RWPE2 (cell line): ENCODE data around the gene CCNF.

Experiments
- ATAC-seq: fragments of 200-7000 bp; cut with Tn5 transposase; 3 replicates; pipeline ENCODE4 v1.9.1; 2021; ENCODE audit warnings: low read depth
- DNase-seq: peaks from one replicate; pipeline ENCODE4 v3.0.0-alpha.2; 2020; ENCODE audit warnings: low spot score
- H3K27ac ChIP-seq: fragments of 450-650 bp; 2 replicates; pipeline ENCODE4 v1.5.1; 2017; ENCODE audit warnings: mild to moderate bottlenecking; ENCODE audit not compliant: poor library complexity, severe bottlenecking
- H3K27me3 ChIP-seq: fragments of 250-450 bp; sonication (Bioruptor Pico); 2 replicates; pipeline ENCODE4 v1.5.1; 2021; ENCODE audit warnings: mild to moderate bottlenecking, moderate library complexity; ENCODE audit not compliant: insufficient read depth, poor library complexity, severe bottlenecking
- H3K36me3 ChIP-seq: fragments of 250-450 bp; sonication (Bioruptor Pico); 2 replicates; pipeline ENCODE4 v1.5.1; 2020; ENCODE audit warnings: low read depth, mild to moderate bottlenecking, moderate library complexity
- H3K4me1 ChIP-seq: fragments of 250-450 bp; sonication (Bioruptor Pico); 2 replicates; pipeline ENCODE4 v1.5.1; 2021; ENCODE audit warnings: mild to moderate bottlenecking, moderate library complexity; ENCODE audit not compliant: insufficient read depth, poor library complexity, severe bottlenecking
- H3K4me3 ChIP-seq: fragments of 250-450 bp; sonication (Bioruptor Pico); 2 replicates; pipeline ENCODE4 v1.5.1; 2021; ENCODE audit warnings: mild to moderate bottlenecking, moderate library complexity; ENCODE audit not compliant: severe bottlenecking
- H3K9me3 ChIP-seq: fragments of 250-450 bp; sonication (Bioruptor Pico); 2 replicates; pipeline ENCODE4 v1.5.1; 2021; ENCODE audit warnings: mild to moderate bottlenecking, moderate library complexity; ENCODE audit not compliant: severe bottlenecking
- TF ChIP-seq, protein P1 (sequence below): fragments of 450-650 bp; IDR thresholded peaks from one replicate; pipeline ENCODE4 v1.5.1; 2017; ENCODE audit warnings: mild to moderate bottlenecking, moderate library complexity; ENCODE audit not compliant: poor library complexity, severe bottlenecking

Gene CCNF

DNA sequence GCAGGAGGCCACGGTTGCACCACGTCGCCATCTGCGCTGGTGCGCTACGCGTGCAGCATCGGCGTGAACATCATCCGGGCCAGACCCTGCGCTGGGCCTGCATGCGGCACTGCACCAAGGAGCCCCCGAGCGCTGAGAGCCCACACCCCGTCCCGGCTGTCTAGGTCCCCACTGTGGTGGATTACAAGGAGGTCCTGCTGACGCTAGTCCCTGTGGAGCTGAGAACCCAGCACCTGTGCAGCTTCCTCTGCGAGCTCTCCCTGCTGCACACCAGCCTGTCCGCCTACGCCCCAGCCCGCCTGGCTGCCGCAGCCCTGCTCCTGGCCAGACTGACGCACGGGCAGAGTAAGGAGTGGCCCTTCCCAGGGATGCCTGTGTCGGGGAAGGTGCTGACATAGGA lies 19.9 kb downstream of the CCNF start:
- H3K27ac ChIP-seq: no peak overlapping the region
- H3K9me3 ChIP-seq: no peaks in the 10 kb centered on the region
- DNase-seq: no peak
- no peak for ATAC-seq
- TF ChIP-seq, protein P1, sequence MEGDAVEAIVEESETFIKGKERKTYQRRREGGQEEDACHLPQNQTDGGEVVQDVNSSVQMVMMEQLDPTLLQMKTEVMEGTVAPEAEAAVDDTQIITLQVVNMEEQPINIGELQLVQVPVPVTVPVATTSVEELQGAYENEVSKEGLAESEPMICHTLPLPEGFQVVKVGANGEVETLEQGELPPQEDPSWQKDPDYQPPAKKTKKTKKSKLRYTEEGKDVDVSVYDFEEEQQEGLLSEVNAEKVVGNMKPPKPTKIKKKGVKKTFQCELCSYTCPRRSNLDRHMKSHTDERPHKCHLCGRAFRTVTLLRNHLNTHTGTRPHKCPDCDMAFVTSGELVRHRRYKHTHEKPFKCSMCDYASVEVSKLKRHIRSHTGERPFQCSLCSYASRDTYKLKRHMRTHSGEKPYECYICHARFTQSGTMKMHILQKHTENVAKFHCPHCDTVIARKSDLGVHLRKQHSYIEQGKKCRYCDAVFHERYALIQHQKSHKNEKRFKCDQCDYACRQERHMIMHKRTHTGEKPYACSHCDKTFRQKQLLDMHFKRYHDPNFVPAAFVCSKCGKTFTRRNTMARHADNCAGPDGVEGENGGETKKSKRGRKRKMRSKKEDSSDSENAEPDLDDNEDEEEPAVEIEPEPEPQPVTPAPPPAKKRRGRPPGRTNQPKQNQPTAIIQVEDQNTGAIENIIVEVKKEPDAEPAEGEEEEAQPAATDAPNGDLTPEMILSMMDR: no peak
- no peaks in the 10 kb centered on the region for H3K27me3 ChIP-seq
- H3K36me3 ChIP-seq: peaks cover 87% of the 10 kb centered on the region
- H3K4me3 ChIP-seq: no peak overlapping the region
- H3K4me1 ChIP-seq: no peaks in the 10 kb centered on the region

DNA sequence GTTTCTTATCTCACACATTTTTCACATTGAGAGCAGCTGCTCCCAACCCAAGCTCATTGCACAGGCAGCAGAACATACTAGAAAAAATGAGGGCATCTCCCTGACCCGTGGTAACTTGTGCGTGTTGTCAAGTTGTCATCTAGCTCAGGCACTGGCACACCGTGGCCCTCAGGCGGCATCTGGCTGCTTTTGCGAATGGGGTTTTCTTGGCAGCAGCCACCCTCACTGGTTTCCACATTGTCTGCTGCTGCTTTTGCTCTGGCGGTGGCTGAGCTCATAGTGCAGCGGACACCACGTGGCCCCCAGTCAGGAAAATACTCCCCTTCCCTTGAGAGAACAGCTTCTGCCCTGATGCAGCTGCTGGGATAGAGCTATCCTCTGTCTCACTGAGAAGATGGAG lies 21.3 kb downstream of the CCNF start:
- TF ChIP-seq, protein P1: no peak
- no peak overlapping the region for H3K27ac ChIP-seq
- ATAC-seq (no peak), DNase-seq (no peak)
- no peaks in the 10 kb centered on the region for H3K4me1 ChIP-seq
- H3K36me3 ChIP-seq: peaks cover 87% of the 10 kb centered on the region
- no peaks in the 10 kb centered on the region for H3K27me3 ChIP-seq
- H3K9me3 ChIP-seq: no peaks in the 10 kb centered on the region
- H3K4me3 ChIP-seq: no peak overlapping the region

DNA sequence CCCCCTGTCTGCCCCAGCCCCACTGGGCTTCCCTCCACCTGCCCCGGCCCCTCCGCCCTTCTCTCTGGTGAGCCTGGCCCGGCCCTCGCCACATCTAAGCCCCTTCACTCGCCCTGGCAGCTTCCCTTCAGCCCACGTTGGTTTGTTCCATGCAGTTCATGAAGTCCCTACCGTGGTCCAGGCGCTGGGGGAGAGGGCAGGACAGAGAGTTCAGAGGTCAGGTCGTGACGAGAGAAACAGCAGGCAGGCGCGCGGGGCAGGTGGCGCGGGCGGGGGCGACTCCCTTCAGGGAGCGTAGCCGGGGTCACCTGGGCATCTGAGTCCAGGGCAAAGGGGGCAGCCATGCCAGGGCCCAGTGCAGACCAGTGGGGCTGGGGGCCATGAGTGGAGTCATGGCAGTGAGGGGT lies 21.7 kb downstream of the CCNF start:
- no peak for ATAC-seq
- TF ChIP-seq, protein P1: no peak
- no peak overlapping the region for H3K4me3 ChIP-seq
- no peak overlapping the region for H3K27ac ChIP-seq
- H3K4me1 ChIP-seq: no peaks in the 10 kb centered on the region
- DNase-seq: no peak
- peaks cover 89% of the 10 kb centered on the region for H3K36me3 ChIP-seq
- no peaks in the 10 kb centered on the region for H3K9me3 ChIP-seq
- no peaks in the 10 kb centered on the region for H3K27me3 ChIP-seq

DNA sequence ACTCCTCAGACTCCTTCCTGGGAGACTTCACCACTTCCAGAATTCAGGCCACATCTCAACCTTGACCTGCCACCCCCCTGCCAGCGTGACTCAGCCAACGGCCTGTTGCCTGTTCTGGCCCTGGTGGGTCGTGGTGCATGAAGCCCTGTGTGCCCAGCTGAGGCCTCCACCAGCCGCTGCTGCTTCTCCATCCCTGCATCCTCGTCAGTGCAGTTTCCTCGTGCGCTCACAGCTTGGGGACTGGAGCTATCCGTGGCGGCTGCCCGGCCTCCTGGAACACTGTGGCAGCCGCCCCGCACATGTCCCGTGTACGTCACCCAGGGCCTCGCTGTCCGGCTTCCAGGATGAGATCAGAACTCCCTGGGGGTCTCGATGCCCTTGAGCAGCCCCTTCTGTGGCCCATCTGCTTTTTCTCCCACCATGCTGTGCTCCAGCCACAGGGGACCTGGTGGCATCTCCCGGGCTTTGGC lies 22.6 kb downstream of the CCNF start:
- H3K4me3 ChIP-seq: no peak overlapping the region
- no peaks in the 10 kb centered on the region for H3K9me3 ChIP-seq
- TF ChIP-seq, protein P1: no peak
- H3K36me3 ChIP-seq: peaks cover 89% of the 10 kb centered on the region
- DNase-seq: no peak
- ATAC-seq: no peak
- H3K27ac ChIP-seq: no peak overlapping the region
- no peaks in the 10 kb centered on the region for H3K4me1 ChIP-seq
- H3K27me3 ChIP-seq: no peaks in the 10 kb centered on the region

DNA sequence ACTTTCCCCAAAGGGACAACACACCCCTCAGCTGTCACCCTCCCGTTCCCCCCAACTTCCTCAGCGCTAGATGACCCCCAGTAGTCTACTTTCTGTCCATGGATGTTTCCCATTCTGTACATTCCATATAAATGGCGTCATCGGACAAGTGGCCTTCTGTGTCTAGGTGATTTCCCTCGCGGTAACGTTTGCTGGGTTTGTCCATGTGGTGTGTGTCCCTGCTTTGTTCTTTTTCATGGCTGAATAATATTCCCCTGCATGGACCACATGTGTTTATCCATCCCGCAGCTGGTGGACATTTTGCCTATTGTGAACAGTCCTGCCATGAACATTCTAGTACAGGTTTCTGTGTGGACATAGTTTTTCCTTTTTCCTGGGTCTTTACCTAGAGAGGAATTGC lies 23.4 kb downstream of the CCNF start:
- no peak for ATAC-seq
- H3K36me3 ChIP-seq: peaks cover 86% of the 10 kb centered on the region
- no peaks in the 10 kb centered on the region for H3K9me3 ChIP-seq

More for the DNA sequence above, 23.4 kb downstream of the CCNF start:
- Histone ChIP-seq H3K4me1 (no peaks in the 10 kb centered on the region), H3K4me3 (no peak overlapping the region), H3K27me3 (no peaks in the 10 kb centered on the region), H3K27ac (no peak overlapping the region)
- no peak for DNase-seq
- TF ChIP-seq, protein P1: no peak
